ENCODE data around the gene LRRC8D. TPM values are rescaled to one million over a fixed set of nuclear protein-coding genes. Genes with fewer than 3 reads are reported as not detected.
A peak's percentile ranks its signal among the peaks of the same experiment; 100 is the strongest.

The LRRC8D gene
- total RNA-seq, 4 donors from 2014 or later: 28.9 to 113 (median 58.8) TPM

DNA sequence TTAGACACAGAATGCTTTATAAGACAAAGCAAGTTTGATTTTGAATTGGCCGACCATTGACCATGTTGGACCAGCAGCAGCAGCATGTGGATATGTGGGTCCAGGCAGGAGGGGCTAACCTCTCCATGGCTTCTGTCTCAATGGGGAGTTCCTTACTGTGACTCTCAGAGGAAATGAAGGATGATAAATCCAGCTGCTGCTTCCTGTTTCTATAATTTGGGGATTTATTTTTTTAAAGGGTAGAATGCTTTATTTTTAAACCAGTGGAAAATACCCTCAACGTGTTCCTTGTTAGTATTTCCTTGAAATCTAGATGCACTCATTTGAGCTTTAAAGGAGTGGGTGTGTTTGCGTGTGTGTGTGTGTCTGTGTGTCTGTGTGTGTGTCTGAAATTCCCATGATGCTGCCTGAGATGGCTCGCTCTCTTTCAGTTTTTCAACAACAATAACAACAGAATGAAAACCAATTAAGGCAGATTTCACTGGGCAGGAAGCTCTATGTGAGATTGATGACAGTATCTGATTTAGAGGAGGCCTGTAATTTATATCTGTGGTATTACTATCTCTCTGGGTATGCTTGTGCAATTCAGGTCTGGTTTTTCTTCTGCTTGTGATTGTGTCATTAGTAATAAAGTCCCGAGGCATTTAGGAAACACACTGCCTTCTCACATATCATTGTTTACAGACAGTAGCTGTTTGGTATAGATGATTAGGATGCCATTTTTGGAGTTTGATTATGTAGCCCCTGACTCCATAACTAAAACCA is 88.0 kb downstream of the LRRC8D start:
- Histone ChIP-seq H3K36me3 (no peaks in the 10 kb centered on the region), H3K27ac (peak overlapping the region in 1 of 4 donors; percentile 9), H3K4me1 (no peaks in the 10 kb centered on the region), H3K4me3 (no peak overlapping the region), H3K9me3 (no peaks in the 10 kb centered on the region), H3K27me3 (no peaks in the 10 kb centered on the region)
- no peak for TF ChIP-seq POLR2A (IDR thresholded peaks at IDR 0.05)
- TF ChIP-seq, protein P1, sequence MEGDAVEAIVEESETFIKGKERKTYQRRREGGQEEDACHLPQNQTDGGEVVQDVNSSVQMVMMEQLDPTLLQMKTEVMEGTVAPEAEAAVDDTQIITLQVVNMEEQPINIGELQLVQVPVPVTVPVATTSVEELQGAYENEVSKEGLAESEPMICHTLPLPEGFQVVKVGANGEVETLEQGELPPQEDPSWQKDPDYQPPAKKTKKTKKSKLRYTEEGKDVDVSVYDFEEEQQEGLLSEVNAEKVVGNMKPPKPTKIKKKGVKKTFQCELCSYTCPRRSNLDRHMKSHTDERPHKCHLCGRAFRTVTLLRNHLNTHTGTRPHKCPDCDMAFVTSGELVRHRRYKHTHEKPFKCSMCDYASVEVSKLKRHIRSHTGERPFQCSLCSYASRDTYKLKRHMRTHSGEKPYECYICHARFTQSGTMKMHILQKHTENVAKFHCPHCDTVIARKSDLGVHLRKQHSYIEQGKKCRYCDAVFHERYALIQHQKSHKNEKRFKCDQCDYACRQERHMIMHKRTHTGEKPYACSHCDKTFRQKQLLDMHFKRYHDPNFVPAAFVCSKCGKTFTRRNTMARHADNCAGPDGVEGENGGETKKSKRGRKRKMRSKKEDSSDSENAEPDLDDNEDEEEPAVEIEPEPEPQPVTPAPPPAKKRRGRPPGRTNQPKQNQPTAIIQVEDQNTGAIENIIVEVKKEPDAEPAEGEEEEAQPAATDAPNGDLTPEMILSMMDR (IDR thresholded peaks at IDR 0.05): no peak
- DNase-seq: no peak

DNA sequence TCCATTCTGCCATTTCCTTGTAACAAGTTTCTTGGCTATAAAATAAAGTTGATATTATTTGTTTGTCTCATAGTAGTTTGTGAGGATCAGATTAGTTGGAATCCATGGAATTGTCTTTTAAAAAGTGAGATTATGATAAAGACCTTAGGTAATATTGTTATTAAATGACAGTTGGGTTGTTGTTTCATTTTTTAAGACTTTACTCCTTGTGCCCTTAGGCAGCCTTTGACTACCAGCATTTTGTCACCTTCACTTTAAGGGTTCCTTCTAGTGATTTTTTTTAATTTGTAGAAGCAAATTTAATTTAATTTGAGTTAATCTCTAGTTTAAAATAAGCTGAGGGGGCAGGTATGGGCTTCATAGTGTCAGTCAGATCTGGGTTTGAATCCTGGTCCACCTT is 89.4 kb downstream of the LRRC8D start:
- H3K27me3 ChIP-seq: no peaks in the 10 kb centered on the region
- no peak overlapping the region for H3K4me3 ChIP-seq
- no peak for DNase-seq
- no peak overlapping the region for H3K27ac ChIP-seq
- TF ChIP-seq, protein P1 (IDR thresholded peaks at IDR 0.05): no peak
- TF ChIP-seq POLR2A (IDR thresholded peaks at IDR 0.05): no peak
- no peaks in the 10 kb centered on the region for H3K36me3 ChIP-seq
- no peaks in the 10 kb centered on the region for H3K9me3 ChIP-seq
- no peaks in the 10 kb centered on the region for H3K4me1 ChIP-seq

DNA sequence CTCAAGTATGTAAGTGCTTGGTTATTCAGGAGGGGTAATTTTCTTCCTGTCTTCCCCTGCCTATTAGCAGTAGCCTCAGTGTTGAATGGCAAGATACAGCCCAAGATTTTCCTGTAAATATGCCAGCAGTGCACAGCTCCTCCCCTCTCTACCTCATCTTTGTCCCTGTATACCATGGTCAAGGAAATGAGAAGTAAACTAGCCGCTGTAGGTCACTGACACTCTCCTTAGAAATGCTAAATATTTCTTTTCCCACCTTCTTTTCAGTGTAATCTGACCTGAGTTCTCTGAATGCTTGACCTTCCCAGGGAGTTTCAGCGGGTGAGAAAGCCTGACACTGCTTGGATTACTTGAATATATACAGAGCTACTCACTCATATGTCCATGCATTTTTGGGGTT is 89.9 kb downstream of the LRRC8D start:
- H3K9me3 ChIP-seq: no peaks in the 10 kb centered on the region
- H3K27ac ChIP-seq: no peak overlapping the region
- TF ChIP-seq POLR2A (IDR thresholded peaks at IDR 0.05): no peak
- TF ChIP-seq, protein P1 (IDR thresholded peaks at IDR 0.05): no peak
- H3K4me3 ChIP-seq: no peak overlapping the region
- no peaks in the 10 kb centered on the region for H3K27me3 ChIP-seq
- no peak for DNase-seq
- no peaks in the 10 kb centered on the region for H3K4me1 ChIP-seq
- no peaks in the 10 kb centered on the region for H3K36me3 ChIP-seq

DNA sequence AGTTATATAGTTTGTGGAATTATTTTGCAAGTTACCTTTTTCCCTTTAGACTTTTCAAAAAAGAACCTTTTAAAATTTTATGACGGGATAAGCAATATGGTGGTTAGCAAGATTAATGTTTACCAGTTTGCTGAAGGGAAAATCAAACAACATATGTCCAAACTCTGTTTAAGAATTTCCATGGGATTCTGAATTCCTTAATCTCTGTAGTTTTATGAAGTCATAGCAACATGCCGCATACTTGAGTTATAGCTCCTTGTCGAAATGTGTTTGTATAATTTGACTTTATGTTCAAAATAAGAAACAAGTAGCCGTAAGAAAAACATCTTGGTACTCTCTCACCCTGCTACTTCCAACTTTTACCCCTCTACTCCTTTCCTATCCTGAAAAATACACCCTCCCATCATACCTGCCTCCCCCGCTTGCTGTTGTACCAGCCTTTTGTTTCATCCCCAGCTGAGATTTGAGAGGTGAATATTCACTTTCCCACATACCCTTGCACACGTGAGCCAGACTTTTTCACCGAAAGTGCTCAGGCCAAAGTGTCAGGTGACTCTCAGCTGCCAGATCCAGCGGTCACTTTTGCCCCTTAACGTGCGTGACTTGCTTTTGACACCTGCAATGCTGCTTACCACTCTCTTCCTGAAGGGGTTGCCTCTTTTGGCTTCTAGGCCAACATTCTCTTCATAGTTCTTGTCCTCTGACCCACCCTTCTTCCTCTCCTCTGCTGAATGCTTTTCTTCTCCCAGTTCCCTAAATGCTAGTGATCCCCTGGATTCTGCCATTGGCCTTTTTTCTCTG is 90.6 kb downstream of the LRRC8D start:
- TF ChIP-seq, protein P1 (IDR thresholded peaks at IDR 0.05): no peak
- no peak for TF ChIP-seq POLR2A (IDR thresholded peaks at IDR 0.05)
- Histone ChIP-seq H3K9me3 (no peaks in the 10 kb centered on the region), H3K27me3 (no peaks in the 10 kb centered on the region), H3K4me3 (no peak overlapping the region), H3K36me3 (no peaks in the 10 kb centered on the region), H3K27ac (no peak overlapping the region), H3K4me1 (no peaks in the 10 kb centered on the region)
- DNase-seq: no peak

DNA sequence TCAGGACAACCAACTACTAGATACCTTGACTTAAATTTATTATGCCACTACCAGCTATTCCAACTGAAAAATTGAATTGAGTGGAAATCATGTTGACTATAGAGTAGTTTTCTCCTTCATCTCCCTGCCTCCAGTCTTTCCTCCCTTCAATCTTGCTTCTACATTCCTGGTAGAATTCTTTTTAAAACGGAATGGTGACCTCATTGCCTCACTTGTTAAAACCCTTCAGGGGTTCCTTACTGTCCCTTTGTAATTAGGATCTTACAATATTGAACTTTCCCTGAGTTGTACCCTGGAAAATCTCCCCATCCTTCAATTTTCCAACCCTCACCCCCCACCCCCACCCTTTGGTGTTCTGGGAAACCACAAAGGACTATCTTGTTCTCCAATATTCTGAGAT is 91.2 kb downstream of the LRRC8D start:
- no peak for TF ChIP-seq POLR2A (IDR thresholded peaks at IDR 0.05)
- TF ChIP-seq, protein P1 (IDR thresholded peaks at IDR 0.05): no peak
- Histone ChIP-seq H3K4me1 (no peaks in the 10 kb centered on the region), H3K27me3 (no peaks in the 10 kb centered on the region), H3K27ac (no peak overlapping the region), H3K9me3 (no peaks in the 10 kb centered on the region), H3K36me3 (no peaks in the 10 kb centered on the region), H3K4me3 (no peak overlapping the region)
- DNase-seq: no peak
